HepG2 (cell line): ENCODE results near the gene PEF1. TPM values are rescaled to one million over a fixed set of nuclear protein-coding genes. Genes with fewer than 3 reads are reported as not detected.

Experiments used
- CREB1 ChIP-seq, 2 experiments: fragments of 450-650 bp in 1 of 2; IDR thresholded peaks; 2 replicates each; pipeline ENCODE4 v1.6.1; 2016 to 2017; ENCODE audit warnings: control low read depth in 1 of 2, mild to moderate bottlenecking in 1 of 2, missing compliant biosample characterization in 1 of 2, missing genetic modification characterization in 1 of 2
- GLI4 ChIP-seq: sonication (generic); formaldehyde crosslinking; IDR thresholded peaks from 2 replicates; pipeline ENCODE4 v1.5.1; 2020; ENCODE audit warnings: missing genetic modification reagents, mild to moderate bottlenecking, moderate library complexity, borderline replicate concordance
- GPBP1L1 ChIP-seq: sonication (generic); formaldehyde crosslinking; IDR thresholded peaks from 2 replicates; pipeline ENCODE4 v1.5.0; 2020; ENCODE audit warnings: mild to moderate bottlenecking, missing genetic modification reagents
- NFE2L1 ChIP-seq: sonication (generic); formaldehyde crosslinking; IDR thresholded peaks from 2 replicates; pipeline ENCODE4 v1.4.0; 2020; ENCODE audit warnings: missing genetic modification reagents, mild to moderate bottlenecking, borderline replicate concordance
- NONO ChIP-seq, 2 experiments: fragments of 450-650 bp in 1 of 2; sonication (generic) in 1 of 2; formaldehyde crosslinking in 1 of 2; IDR thresholded peaks in 1 of 2; conservative IDR thresholded peaks in 1 of 2; 2 replicates each; pipeline versions ENCODE4 v1.6.1 to v1.8.0; 2017 to 2022; ENCODE audit warnings: mild to moderate bottlenecking in 1 of 2, missing genetic modification reagents in 1 of 2, moderate library complexity in 1 of 2
- NR1H2 ChIP-seq: sonication (generic); formaldehyde crosslinking; IDR thresholded peaks from 2 replicates; pipeline ENCODE4 v1.8.1; 2022; ENCODE audit warnings: low read depth, missing genetic modification reagents, borderline replicate concordance
- PHF20 ChIP-seq: sonication (generic); formaldehyde crosslinking; IDR thresholded peaks from 2 replicates; pipeline ENCODE4 v1.5.0; 2020; ENCODE audit warnings: mild to moderate bottlenecking, missing genetic modification reagents
- SRSF1 ChIP-seq: fragments of 200-400 bp; formaldehyde crosslinking; optimal IDR thresholded peaks from 2 replicates; pipeline ENCODE3; 2017; ENCODE audit warnings: mild to moderate bottlenecking, low read depth, low read length, moderate library complexity
- TOE1 ChIP-seq: sonication (generic); formaldehyde crosslinking; IDR thresholded peaks from 2 replicates; pipeline ENCODE4 v1.4.0; 2020; ENCODE audit warnings: mild to moderate bottlenecking, missing genetic modification reagents
- ZNF235 ChIP-seq: sonication (generic); formaldehyde crosslinking; IDR thresholded peaks from 2 replicates; pipeline ENCODE4 v1.8.1; 2023; ENCODE audit warnings: mild to moderate bottlenecking, missing genetic modification reagents, borderline replicate concordance
- ZNF329 ChIP-seq: sonication (generic); formaldehyde crosslinking; IDR thresholded peaks from 2 replicates; pipeline ENCODE4 v1.9.0; 2021; ENCODE audit warnings: low read depth, mild to moderate bottlenecking, missing genetic modification reagents
- ZNF350 ChIP-seq: sonication (generic); formaldehyde crosslinking; IDR thresholded peaks from 2 replicates; pipeline ENCODE4 v1.4.0; 2020; ENCODE audit warnings: mild to moderate bottlenecking, low read depth, missing genetic modification reagents, borderline replicate concordance
- ZNF496 ChIP-seq: sonication (generic); formaldehyde crosslinking; IDR thresholded peaks from 2 replicates; pipeline ENCODE4 v1.8.1; 2023; ENCODE audit warnings: mild to moderate bottlenecking, moderate library complexity, missing genetic modification reagents; ENCODE audit not compliant: insufficient replicate concordance
- ZNF678 ChIP-seq: sonication (generic); formaldehyde crosslinking; IDR thresholded peaks from 2 replicates; pipeline ENCODE4 v1.4.0; 2020; ENCODE audit warnings: mild to moderate bottlenecking, missing genetic modification reagents
- ZNF878 ChIP-seq: sonication (generic); formaldehyde crosslinking; IDR thresholded peaks from 2 replicates; pipeline ENCODE4 v1.8.1; 2023; ENCODE audit warnings: mild to moderate bottlenecking, missing genetic modification reagents, moderate library complexity
- polyA plus RNA-seq, 8 experiments: library from polyadenylated mRNA; depleted of rRNA in 3 of 8; stranded (reverse) in 7 of 8; unstranded in 1 of 8; fragments of >200 nt; fragmentation: Illumina TruSeq in 4 of 8; extraction: Trizol in 4 of 8; gene quantifications; 2 replicates each; pipeline versions ENCODE4 v1.2.1 to v1.2.3, GENCODE V29; 2011 to 2016; ENCODE audit warnings: low read depth in 4 of 8, missing spikeins in 1 of 8, mixed read lengths in 1 of 8; ENCODE audit not compliant: insufficient read depth in 1 of 8
- total RNA-seq, 5 experiments: library from RNA; depleted of rRNA; stranded (reverse); fragments of >200 nt; fragmentation: Illumina TruSeq; extraction: Trizol; gene quantifications; 2 replicates each; pipeline ENCODE4 v1.2.3, GENCODE V29; 2016; ENCODE audit warnings: low read depth in 1 of 5
- TF ChIP-seq, protein P1 (sequence below): IDR thresholded peaks from 2 replicates; pipeline ENCODE4 v1.6.1; 2012; ENCODE audit warnings: low read depth, low read length, improper control_type of control experiment
- TF ChIP-seq, protein P2 (sequence below): sonication (generic); formaldehyde crosslinking; IDR thresholded peaks from 2 replicates; pipeline ENCODE4 v1.4.0; 2020; ENCODE audit warnings: missing genetic modification reagents
- TF ChIP-seq, protein P3 (sequence below): IDR thresholded peaks from 2 replicates; pipeline ENCODE4 v1.6.1; 2016; ENCODE audit warnings: low read depth, borderline replicate concordance
- TF ChIP-seq, protein P4 (sequence below): IDR thresholded peaks from 2 replicates; pipeline ENCODE4 v1.6.1; 2012; ENCODE audit warnings: low read length, improper control_type of control experiment

The PEF1 gene
- total and polyA plus RNA-seq, 2 of the 13 experiments (the other 11 are each of a cell fraction or from before 2014, with no cell fraction given) = 57.1 to 57.8 TPM

- TF ChIP-seq, protein P1, sequence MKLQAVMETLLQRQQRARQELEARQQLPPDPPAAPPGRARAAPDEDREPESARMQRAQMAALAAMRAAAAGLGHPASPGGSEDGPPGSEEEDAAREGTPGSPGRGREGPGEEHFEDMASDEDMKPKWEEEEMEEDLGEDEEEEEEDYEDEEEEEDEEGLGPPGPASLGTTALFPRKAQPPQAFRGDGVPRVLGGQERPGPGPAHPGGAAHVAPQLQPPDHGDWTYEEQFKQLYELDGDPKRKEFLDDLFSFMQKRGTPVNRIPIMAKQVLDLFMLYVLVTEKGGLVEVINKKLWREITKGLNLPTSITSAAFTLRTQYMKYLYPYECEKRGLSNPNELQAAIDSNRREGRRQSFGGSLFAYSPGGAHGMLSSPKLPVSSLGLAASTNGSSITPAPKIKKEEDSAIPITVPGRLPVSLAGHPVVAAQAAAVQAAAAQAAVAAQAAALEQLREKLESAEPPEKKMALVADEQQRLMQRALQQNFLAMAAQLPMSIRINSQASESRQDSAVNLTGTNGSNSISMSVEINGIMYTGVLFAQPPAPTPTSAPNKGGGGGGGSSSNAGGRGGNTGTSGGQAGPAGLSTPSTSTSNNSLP = no peak
- TF ChIP-seq ZNF350 (CRISPR knock-in tag) (peak; percentile 91; the same call in 1 of the 2 replicates), NFE2L1 (no peak), ZNF235 (CRISPR knock-in tag) (no peak), ZNF329 (CRISPR knock-in tag) (no peak), NONO (IDR thresholded peaks at IDR 0.05) (no peak), NONO (CRISPR knock-in tag; conservative IDR thresholded peaks at IDR 0.05) (peak; percentile 94), ZNF496 (CRISPR knock-in tag) (no peak), CREB1 (IDR thresholded peaks at IDR 0.05) (peak; percentile 99), CREB1 (CRISPR knock-in tag; IDR thresholded peaks at IDR 0.05) (peak; percentile 99), GLI4 (CRISPR knock-in tag) (peak; percentile 69; the same call in 1 of the 2 replicates), NR1H2 (CRISPR knock-in tag) (no peak), TOE1 (CRISPR knock-in tag) (0 out of 2 replicates have a peak, but pooled peaks have one; percentile 22), ZNF678 (CRISPR knock-in tag) (peak; percentile 26; the same call in 1 of the 2 replicates), SRSF1 (peak; percentile 78), GPBP1L1 (no peak), PHF20 (peak; percentile 87), ZNF878 (CRISPR knock-in tag) (no peak)
- TF ChIP-seq, protein P2, sequence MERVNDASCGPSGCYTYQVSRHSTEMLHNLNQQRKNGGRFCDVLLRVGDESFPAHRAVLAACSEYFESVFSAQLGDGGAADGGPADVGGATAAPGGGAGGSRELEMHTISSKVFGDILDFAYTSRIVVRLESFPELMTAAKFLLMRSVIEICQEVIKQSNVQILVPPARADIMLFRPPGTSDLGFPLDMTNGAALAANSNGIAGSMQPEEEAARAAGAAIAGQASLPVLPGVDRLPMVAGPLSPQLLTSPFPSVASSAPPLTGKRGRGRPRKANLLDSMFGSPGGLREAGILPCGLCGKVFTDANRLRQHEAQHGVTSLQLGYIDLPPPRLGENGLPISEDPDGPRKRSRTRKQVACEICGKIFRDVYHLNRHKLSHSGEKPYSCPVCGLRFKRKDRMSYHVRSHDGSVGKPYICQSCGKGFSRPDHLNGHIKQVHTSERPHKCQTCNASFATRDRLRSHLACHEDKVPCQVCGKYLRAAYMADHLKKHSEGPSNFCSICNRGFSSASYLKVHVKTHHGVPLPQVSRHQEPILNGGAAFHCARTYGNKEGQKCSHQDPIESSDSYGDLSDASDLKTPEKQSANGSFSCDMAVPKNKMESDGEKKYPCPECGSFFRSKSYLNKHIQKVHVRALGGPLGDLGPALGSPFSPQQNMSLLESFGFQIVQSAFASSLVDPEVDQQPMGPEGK (CRISPR knock-in tag) = peak; percentile 74
- TF ChIP-seq, protein P3, sequence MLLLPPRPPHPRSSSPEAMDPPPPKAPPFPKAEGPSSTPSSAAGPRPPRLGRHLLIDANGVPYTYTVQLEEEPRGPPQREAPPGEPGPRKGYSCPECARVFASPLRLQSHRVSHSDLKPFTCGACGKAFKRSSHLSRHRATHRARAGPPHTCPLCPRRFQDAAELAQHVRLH = peak; percentile 81; the same call in 1 of the 2 replicates
- TF ChIP-seq, protein P4, sequence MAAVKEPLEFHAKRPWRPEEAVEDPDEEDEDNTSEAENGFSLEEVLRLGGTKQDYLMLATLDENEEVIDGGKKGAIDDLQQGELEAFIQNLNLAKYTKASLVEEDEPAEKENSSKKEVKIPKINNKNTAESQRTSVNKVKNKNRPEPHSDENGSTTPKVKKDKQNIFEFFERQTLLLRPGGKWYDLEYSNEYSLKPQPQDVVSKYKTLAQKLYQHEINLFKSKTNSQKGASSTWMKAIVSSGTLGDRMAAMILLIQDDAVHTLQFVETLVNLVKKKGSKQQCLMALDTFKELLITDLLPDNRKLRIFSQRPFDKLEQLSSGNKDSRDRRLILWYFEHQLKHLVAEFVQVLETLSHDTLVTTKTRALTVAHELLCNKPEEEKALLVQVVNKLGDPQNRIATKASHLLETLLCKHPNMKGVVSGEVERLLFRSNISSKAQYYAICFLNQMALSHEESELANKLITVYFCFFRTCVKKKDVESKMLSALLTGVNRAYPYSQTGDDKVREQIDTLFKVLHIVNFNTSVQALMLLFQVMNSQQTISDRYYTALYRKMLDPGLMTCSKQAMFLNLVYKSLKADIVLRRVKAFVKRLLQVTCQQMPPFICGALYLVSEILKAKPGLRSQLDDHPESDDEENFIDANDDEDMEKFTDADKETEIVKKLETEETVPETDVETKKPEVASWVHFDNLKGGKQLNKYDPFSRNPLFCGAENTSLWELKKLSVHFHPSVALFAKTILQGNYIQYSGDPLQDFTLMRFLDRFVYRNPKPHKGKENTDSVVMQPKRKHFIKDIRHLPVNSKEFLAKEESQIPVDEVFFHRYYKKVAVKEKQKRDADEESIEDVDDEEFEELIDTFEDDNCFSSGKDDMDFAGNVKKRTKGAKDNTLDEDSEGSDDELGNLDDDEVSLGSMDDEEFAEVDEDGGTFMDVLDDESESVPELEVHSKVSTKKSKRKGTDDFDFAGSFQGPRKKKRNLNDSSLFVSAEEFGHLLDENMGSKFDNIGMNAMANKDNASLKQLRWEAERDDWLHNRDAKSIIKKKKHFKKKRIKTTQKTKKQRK = no peak
Observed at GRCh38 chr1:31644560-31645273, at the start of gene PEF1 (continued).
